Coronary artery (tissue), 2 donors: Measurements from ENCODE around the gene SUMF1.

ENCODE experiments used
- DNase-seq: peaks from one replicate; pipeline ENCODE4 v3.0.0-alpha.2; 2017; ENCODE audit warnings: low spot score
- H3K27ac ChIP-seq, 2 donors: fragments of 200-600 bp; sonication (generic); one replicate each; pipeline ENCODE4 v1.5.1; 2016 to 2019
- H3K4me3 ChIP-seq: fragments of 200-600 bp; sonication (generic); 2 replicates; pipeline ENCODE4 v1.5.1; 2016; ENCODE audit warnings: mild to moderate bottlenecking, moderate library complexity
- CTCF ChIP-seq: fragments of 200-600 bp; sonication (generic); IDR thresholded peaks from one replicate; pipeline ENCODE4 v1.5.1; 2019; ENCODE audit warnings: antibody characterized with exemption

The SUMF1 gene

GRCh38 chr3:4399476-4399875, 67.6 kb downstream of the SUMF1 start:
- TF ChIP-seq CTCF, result no peak
- Histone ChIP-seq H3K27ac (no peak overlapping the region), H3K4me3 (no peak overlapping the region)
- DNase-seq, result no peak

DNA sequence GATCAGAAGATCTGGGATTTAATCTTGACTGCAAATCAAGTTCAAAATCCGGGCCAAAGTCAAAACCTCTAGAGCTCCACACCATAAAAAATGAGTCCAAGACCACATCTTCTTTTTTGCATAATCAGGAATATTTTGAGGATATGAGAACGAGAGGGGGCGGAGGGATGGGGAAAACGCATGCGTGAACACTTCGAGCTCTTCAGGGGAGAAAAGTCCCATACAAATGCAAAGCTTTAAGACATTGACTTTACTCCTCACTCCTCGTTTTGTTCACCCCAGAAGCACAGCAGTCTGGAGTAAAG, 68.2 kb downstream of the SUMF1 start:
- no peak for TF ChIP-seq CTCF
- no peak overlapping the region for H3K4me3 ChIP-seq
- H3K27ac ChIP-seq, result no peak overlapping the region
- no peak for DNase-seq

GRCh38 chr3:4398120-4398940, 68.7 kb downstream of the SUMF1 start:
- DNase-seq, result no peak
- H3K4me3 ChIP-seq, result no peak overlapping the region
- H3K27ac ChIP-seq, result no peak overlapping the region
- TF ChIP-seq CTCF, result no peak

GRCh38 chr3:4397466-4397865, 69.6 kb downstream of the SUMF1 start:
- no peak for DNase-seq

DNA sequence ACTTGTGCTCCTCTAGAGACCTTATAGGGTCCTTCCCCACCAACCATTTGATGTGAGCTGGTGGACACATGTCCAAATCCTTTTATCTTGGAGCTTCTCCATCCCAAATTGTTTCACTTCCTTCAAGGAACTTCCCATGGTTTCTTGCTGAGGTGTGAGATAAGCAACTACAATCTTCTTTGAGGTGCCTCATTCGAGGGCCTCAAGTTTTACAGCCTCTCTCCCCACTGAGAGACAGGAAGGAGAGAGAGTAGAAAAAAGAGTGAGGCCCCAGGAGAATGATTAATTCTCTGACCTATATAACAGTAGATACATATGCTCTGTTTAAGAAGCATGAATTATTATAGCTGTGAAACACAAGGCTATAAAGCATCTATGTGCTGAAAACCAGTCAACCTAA, 70.5 kb downstream of the SUMF1 start:
- Histone ChIP-seq H3K4me3 (no peak overlapping the region), H3K27ac (no peak overlapping the region)
- TF ChIP-seq CTCF, result no peak
- no peak for DNase-seq

More at GRCh38 chr3:4397466-4397865, 69.6 kb downstream of the SUMF1 start:
- no peak for TF ChIP-seq CTCF
- H3K4me3 ChIP-seq, result no peak overlapping the region
- H3K27ac ChIP-seq, result no peak overlapping the region

GRCh38 chr3:4396006-4396405, 71.1 kb downstream of the SUMF1 start:
- DNase-seq, result no peak
- no peak overlapping the region for H3K27ac ChIP-seq
- H3K4me3 ChIP-seq, result no peak overlapping the region
- no peak for TF ChIP-seq CTCF

- TF ChIP-seq CTCF, result no peak
These were observed 71.6 kb downstream of the SUMF1 start for GRCh38 chr3:4395448-4395847.

More at GRCh38 chr3:4395448-4395847, 71.6 kb downstream of the SUMF1 start:
- Histone ChIP-seq H3K4me3 (no peak overlapping the region), H3K27ac (no peak overlapping the region)
- no peak for DNase-seq
